NT2/D1 (cell line): Measurements from ENCODE around the gene SF3B1.

ENCODE experiments used
- SUZ12 ChIP-seq: IDR thresholded peaks from 2 replicates; pipeline ENCODE4 v1.6.1; 2011; ENCODE audit not compliant: insufficient read length, insufficient read depth; ENCODE audit errors: extremely low read depth
- ZNF274 ChIP-seq: IDR thresholded peaks from 2 replicates; pipeline ENCODE4 v1.6.1; 2011; ENCODE audit warnings: mild to moderate bottlenecking, low read depth, low read length

DNA sequence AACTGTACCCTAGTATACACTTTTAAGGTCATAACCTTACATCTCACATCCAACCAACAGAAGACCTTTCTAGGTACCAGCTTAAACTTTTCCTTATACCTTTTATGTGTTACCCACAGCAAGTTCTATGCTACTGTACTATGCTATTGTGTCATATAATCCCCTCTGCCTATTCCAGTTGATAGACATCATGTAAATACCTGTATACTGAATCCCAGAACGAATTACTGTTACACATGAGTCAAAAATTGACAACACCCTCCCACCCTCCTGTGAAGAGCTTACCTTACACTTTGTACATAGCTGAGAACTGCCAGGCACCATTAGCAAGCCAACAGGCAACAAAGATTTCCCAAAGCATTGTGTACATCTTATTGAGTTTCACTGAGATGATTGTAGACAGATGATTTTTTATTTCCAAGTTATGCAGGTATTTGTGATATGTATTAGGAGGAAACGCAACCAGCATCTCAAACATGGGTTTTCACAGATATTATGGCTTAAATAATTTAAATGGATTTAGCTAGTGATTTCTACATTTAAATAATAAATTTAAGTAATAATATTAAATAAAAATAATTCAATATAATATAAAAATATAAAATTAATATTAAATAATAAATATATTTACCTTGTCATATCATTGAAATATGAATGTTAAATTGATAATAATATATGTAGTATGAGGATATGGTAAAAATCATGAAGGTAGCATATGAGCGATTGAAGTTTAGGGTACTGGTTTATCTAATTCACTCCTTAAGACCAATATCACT, 81.2 kb downstream of the SF3B1 start:
- TF ChIP-seq ZNF274 (no peak), SUZ12 (no peak)
